ENCODE data around the gene MAOA. TPM values are rescaled to one million over a fixed set of nuclear protein-coding genes. Genes with fewer than 3 reads are reported as not detected.
A peak's percentile ranks its signal among the peaks of the same experiment; 100 is the strongest.
"Not testable (repeated sequence)": the region's sequence is repeated elsewhere in the genome, so short reads cannot be mapped to it uniquely, and the experiment has no call there.

MAOA gene
- total and polyA plus RNA-seq, 2 donors, result 50.6 to 95.1 TPM

DNA sequence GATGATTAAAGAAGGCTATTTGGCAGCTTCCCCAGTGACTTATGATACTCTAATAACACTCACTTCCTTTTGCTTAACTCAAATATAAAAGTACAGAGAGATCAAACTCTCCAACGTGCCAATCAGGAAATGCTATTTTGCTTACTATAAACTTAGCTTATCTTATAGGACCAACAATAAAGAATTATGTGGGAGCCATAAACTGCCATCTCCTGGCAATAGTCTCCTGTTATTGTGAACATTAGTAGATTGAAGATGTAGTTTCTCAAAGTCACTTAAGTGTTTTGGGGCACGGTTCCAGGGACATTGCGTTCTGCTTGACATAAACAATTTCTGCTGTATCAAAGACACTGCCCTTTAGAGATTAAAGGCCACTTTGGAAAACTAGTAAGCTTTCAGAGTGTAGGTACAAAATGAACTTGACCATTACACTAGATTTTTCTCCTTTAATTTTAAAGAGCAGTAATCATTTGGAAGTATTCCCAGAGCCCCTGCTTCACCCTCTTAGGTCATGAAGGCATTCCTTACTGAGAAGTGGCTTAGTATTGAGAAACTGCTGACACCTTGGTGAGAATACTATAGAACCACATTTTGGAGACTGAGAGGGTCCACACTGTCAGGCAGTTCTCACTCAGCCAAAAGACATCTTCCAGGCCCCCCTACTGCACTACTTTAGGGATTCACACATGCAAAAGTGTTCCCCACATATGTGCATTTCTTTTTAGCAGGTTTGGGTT is 51.9 kb downstream of the MAOA start:
- peak; percentile 58 for DNase-seq (ENCODE audit: extremely low spot score)
- Histone ChIP-seq H3K36me3 (ENCODE audit: insufficient read depth) (no peaks in the 10 kb centered on the region), H3K4me1 (ENCODE audit: insufficient read depth) (no peaks in the 10 kb centered on the region), H3K27ac (ENCODE audit: low read depth) (peak overlapping the region; percentile 38), H3K4me3 (ENCODE audit: low read depth, low read length) (no peak overlapping the region)
- 13% methylated on average over 3 of the region's 3 CpGs for WGBS

DNA sequence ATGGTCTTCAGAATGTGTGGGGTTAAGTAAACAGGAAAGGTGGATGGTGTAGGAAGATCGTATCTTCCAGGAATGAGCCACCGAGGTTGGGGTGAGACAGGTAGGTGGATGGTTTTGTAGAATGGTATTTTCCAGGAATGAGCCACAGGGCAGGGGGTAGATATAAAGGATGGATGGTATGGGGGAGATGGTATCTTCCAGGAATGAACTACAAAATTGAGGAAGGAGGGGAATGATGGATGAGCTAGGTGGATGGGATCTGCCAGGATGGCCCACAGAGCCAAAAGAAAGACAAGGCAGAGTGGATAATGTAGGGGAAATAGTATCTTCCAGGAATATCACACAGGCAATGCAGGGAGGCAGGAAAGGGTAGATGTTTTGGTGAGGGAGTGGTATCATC is 60.0 kb downstream of the MAOA start:
- WGBS, result 91% methylated on average over 2 of the region's 2 CpGs

DNA sequence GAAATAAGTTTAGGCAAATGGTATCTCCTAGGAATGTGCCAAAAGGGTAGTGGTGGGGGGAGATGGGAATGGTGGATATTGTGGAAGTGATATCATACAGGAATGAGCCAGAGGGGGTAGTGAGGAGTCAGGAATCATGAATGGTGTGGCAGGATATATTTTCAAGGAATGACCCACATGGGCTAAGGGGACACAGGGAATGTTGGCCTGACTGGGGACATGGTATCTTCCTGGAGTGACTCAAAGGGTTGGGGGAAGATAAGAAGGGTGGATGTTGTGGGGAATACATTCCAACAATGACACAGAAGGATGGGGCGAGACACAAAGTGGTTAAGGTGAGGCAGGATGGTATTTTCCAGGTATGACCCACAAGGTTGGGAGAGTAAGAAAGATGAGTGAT is 60.6 kb downstream of the MAOA start:
- Histone ChIP-seq H3K4me3 (ENCODE audit: low read depth, low read length) (no peak overlapping the region), H3K36me3 (ENCODE audit: insufficient read depth) (no peaks in the 10 kb centered on the region), H3K27ac (ENCODE audit: low read depth) (no peak overlapping the region), H3K4me1 (ENCODE audit: insufficient read depth) (no peaks in the 10 kb centered on the region)
- 95% methylated on average over 1 of the region's 1 CpG for WGBS
- DNase-seq (ENCODE audit: extremely low spot score), result no peak

More for the DNA sequence above, 60.0 kb downstream of the MAOA start:
- Histone ChIP-seq H3K4me1 (ENCODE audit: insufficient read depth) (no peaks in the 10 kb centered on the region), H3K27ac (ENCODE audit: low read depth) (no peak overlapping the region), H3K36me3 (ENCODE audit: insufficient read depth) (no peaks in the 10 kb centered on the region), H3K4me3 (ENCODE audit: low read depth, low read length) (no peak overlapping the region)
- no peak for DNase-seq (ENCODE audit: extremely low spot score)

GRCh38 chrX:43717161-43717560 is 61.1 kb downstream of the MAOA start:
- no peak overlapping the region for H3K27ac ChIP-seq (ENCODE audit: low read depth)
- 94% methylated on average over 1 of the region's 1 CpG for WGBS
- no peaks in the 10 kb centered on the region for H3K4me1 ChIP-seq (ENCODE audit: insufficient read depth)
- H3K4me3 ChIP-seq (ENCODE audit: low read depth, low read length), result no peak overlapping the region
- no peak for DNase-seq (ENCODE audit: extremely low spot score)
- no peaks in the 10 kb centered on the region for H3K36me3 ChIP-seq (ENCODE audit: insufficient read depth)

GRCh38 chrX:43718081-43718480 is 62.0 kb downstream of the MAOA start:
- 100% methylated on average over 1 of the region's 1 CpG for WGBS

GRCh38 chrX:43718546-43718945 is 62.4 kb downstream of the MAOA start:
- no peaks in the 10 kb centered on the region for H3K4me1 ChIP-seq (ENCODE audit: insufficient read depth)
- no peak for DNase-seq (ENCODE audit: extremely low spot score)
- H3K36me3 ChIP-seq (ENCODE audit: insufficient read depth), result no peaks in the 10 kb centered on the region
- no peak overlapping the region for H3K27ac ChIP-seq (ENCODE audit: low read depth)
- H3K4me3 ChIP-seq (ENCODE audit: low read depth, low read length), result no peak overlapping the region
- WGBS, result 96% methylated on average over 6 of the region's 6 CpGs

More at GRCh38 chrX:43718081-43718480, 62.0 kb downstream of the MAOA start:
- Histone ChIP-seq H3K27ac (ENCODE audit: low read depth) (no peak overlapping the region), H3K36me3 (ENCODE audit: insufficient read depth) (no peaks in the 10 kb centered on the region), H3K4me3 (ENCODE audit: low read depth, low read length) (no peak overlapping the region), H3K4me1 (ENCODE audit: insufficient read depth) (no peaks in the 10 kb centered on the region)
- no peak for DNase-seq (ENCODE audit: extremely low spot score)

- Histone ChIP-seq H3K4me1 (ENCODE audit: insufficient read depth) (no peaks in the 10 kb centered on the region), H3K27ac (ENCODE audit: low read depth) (no peak overlapping the region), H3K4me3 (ENCODE audit: low read depth, low read length) (no peak overlapping the region), H3K36me3 (ENCODE audit: insufficient read depth) (no peaks in the 10 kb centered on the region)
- no peak for DNase-seq (ENCODE audit: extremely low spot score)
- WGBS, result 100% methylated on average over 1 of the region's 1 CpG
Measured at GRCh38 chrX:43718956-43719355, 62.9 kb downstream of the MAOA start.

GRCh38 chrX:43720082-43720481 is 64.0 kb downstream of the MAOA start:
- H3K27ac ChIP-seq (ENCODE audit: low read depth), result no peak overlapping the region
- H3K4me1 ChIP-seq (ENCODE audit: insufficient read depth), result no peaks in the 10 kb centered on the region
- no peaks in the 10 kb centered on the region for H3K36me3 ChIP-seq (ENCODE audit: insufficient read depth)
- DNase-seq (ENCODE audit: extremely low spot score), result no peak
- no peak overlapping the region for H3K4me3 ChIP-seq (ENCODE audit: low read depth, low read length)
- WGBS, result 87% methylated on average over 3 of the region's 3 CpGs

DNA sequence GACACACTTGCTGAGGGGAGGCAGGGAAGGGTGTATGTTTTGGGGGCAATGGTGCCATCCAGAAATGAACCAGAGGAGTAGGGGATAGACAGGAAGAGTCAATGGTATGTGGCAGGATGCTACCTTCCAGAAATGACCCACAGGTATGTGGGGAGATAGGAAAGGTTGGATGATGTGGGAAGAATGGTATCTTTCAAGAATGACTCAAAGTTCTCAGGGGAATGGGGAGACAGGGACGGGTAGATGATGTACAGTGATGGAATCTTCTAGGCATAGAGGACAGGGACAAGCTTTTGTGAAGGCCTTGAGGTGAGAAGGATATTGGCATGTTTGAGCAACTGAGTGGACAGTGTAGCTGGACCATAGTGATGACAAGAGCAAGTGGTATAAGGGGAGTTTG is 64.9 kb downstream of the MAOA start:
- Histone ChIP-seq H3K27ac (ENCODE audit: low read depth) (no peak overlapping the region), H3K4me3 (ENCODE audit: low read depth, low read length) (no peak overlapping the region), H3K4me1 (ENCODE audit: insufficient read depth) (no peaks in the 10 kb centered on the region), H3K36me3 (ENCODE audit: insufficient read depth) (no peaks in the 10 kb centered on the region)
- 88% methylated on average over 1 of the region's 1 CpG for WGBS
- no peak for DNase-seq (ENCODE audit: extremely low spot score)

DNA sequence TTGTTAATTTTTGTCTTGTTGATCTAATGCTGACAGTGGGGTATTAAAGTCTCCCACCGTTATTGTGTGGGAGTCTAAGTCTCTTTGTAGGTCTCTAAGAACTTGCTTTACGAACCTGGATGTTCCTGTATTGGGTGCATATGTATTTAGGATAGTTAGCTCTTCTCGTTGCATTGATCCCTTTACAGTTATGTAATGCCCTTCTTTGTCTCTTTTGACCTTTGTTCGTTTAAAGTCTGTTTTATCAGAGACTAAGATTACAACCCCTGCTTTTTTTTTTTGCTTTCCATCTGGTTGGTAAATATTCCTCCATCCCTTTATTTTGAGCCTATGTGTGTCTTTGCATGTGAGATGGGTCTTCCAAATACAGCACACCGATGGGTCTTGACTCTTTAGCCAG is 69.1 kb downstream of the MAOA start:
- H3K36me3 ChIP-seq (ENCODE audit: insufficient read depth); H3K4me1 ChIP-seq (ENCODE audit: insufficient read depth); H3K27ac ChIP-seq (ENCODE audit: low read depth); DNase-seq (ENCODE audit: extremely low spot score); H3K4me3 ChIP-seq (ENCODE audit: low read depth, low read length): not testable (repeated sequence)
- 89% methylated on average over 5 of the region's 5 CpGs for WGBS

GRCh38 chrX:43727254-43727653 is 71.2 kb downstream of the MAOA start:
- not testable (repeated sequence) for H3K4me1 ChIP-seq (ENCODE audit: insufficient read depth); H3K27ac ChIP-seq (ENCODE audit: low read depth); DNase-seq (ENCODE audit: extremely low spot score); H3K36me3 ChIP-seq (ENCODE audit: insufficient read depth); H3K4me3 ChIP-seq (ENCODE audit: low read depth, low read length)
- 66% methylated on average over 6 of the region's 6 CpGs for WGBS

DNA sequence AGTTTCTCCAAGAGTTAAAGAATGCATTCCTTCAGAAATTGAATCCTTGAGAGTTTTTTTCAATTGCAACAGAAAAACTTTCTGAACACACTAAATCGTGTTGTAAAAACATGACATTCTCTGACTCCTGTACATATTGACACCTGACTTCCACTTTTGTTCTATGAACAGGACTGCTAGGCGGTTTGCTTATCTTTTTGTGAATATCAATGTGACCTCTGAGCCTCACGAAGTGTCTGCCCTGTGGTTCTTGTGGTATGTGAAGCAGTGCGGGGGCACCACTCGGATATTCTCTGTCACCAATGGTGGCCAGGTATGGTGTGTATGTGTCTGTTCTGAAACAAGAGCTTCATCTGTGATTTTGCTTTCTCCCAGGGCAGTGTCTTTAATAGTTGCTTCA is 71.9 kb downstream of the MAOA start:
- no peak overlapping the region for H3K27ac ChIP-seq (ENCODE audit: low read depth)
- H3K4me3 ChIP-seq (ENCODE audit: low read depth, low read length), result no peak overlapping the region
- no peaks in the 10 kb centered on the region for H3K4me1 ChIP-seq (ENCODE audit: insufficient read depth)
- DNase-seq (ENCODE audit: extremely low spot score), result no peak
- no peaks in the 10 kb centered on the region for H3K36me3 ChIP-seq (ENCODE audit: insufficient read depth)
- WGBS, result 62% methylated on average over 5 of the region's 5 CpGs

- 96% methylated on average over 1 of the region's 1 CpG for WGBS
- Histone ChIP-seq H3K36me3 (ENCODE audit: insufficient read depth) (no peaks in the 10 kb centered on the region), H3K4me1 (ENCODE audit: insufficient read depth) (no peaks in the 10 kb centered on the region), H3K27ac (ENCODE audit: low read depth) (no peak overlapping the region), H3K4me3 (ENCODE audit: low read depth, low read length) (no peak overlapping the region)
- no peak for DNase-seq (ENCODE audit: extremely low spot score)
Measured at GRCh38 chrX:43728966-43729365, 72.9 kb downstream of the MAOA start.

DNA sequence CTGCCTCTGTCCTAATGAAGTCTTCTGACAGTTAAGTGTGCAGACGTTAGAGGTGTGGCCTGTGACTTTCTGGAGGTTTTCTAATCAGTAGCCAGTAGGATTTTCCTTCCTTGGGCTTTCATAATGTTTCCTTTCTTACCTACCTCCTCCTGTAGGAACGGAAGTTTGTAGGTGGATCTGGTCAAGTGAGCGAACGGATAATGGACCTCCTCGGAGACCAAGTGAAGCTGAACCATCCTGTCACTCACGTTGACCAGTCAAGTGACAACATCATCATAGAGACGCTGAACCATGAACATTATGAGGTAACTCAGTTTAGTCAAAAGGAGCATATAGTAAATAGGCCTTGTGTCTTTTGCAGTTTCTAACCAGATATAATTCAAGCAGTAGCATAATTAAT is 75.0 kb downstream of the MAOA start:
- 96% methylated on average over 7 of the region's 7 CpGs for WGBS
- H3K4me3 ChIP-seq (ENCODE audit: low read depth, low read length), result no peak overlapping the region
- no peaks in the 10 kb centered on the region for H3K4me1 ChIP-seq (ENCODE audit: insufficient read depth)
- H3K27ac ChIP-seq (ENCODE audit: low read depth), result no peak overlapping the region
- no peaks in the 10 kb centered on the region for H3K36me3 ChIP-seq (ENCODE audit: insufficient read depth)
- no peak for DNase-seq (ENCODE audit: extremely low spot score)

GRCh38 chrX:43733699-43734098 is 77.6 kb downstream of the MAOA start:
- Histone ChIP-seq H3K4me3 (ENCODE audit: low read depth, low read length) (no peak overlapping the region), H3K27ac (ENCODE audit: low read depth) (no peak overlapping the region), H3K4me1 (ENCODE audit: insufficient read depth) (no peaks in the 10 kb centered on the region), H3K36me3 (ENCODE audit: insufficient read depth) (no peaks in the 10 kb centered on the region)
- 98% methylated on average over 1 of the region's 1 CpG for WGBS
- no peak for DNase-seq (ENCODE audit: extremely low spot score)
